Activated naive CD8-positive, alpha-beta T cell treated with anti-CD3 and anti-CD28 coated beads, Interleukin-2, amount 50 U/mL, for 16 hours (primary cell): ENCODE measurements around the gene CDON.
"Not testable (repeated sequence)": the region's sequence is repeated elsewhere in the genome, so short reads cannot be mapped to it uniquely, and the experiment has no call there.

Experiments used
- DNase-seq: peaks from one replicate; pipeline ENCODE4 v3.0.0-alpha.2; 2020; ENCODE audit warnings: low read depth, low spot score

Gene CDON

DNA sequence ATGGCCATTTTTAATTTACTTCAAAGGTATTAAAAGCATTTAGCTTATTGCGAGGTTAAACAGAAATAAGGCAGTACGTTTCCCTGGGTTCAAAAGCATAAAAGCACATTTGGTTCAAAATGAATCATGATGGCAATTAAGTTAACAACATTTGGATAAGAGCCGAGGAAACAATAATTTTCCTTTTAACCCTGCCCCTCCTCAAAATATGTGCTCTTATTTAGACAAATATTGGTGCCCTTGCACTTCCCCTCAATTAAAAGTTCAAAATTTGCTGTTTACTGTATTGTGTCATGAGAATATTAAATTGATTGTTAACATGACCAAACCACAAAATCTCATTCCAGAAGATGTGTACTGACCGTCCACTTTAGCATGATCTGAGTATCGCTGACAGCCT lies 68.2 kb downstream of the CDON start:
- no peak for DNase-seq

DNA sequence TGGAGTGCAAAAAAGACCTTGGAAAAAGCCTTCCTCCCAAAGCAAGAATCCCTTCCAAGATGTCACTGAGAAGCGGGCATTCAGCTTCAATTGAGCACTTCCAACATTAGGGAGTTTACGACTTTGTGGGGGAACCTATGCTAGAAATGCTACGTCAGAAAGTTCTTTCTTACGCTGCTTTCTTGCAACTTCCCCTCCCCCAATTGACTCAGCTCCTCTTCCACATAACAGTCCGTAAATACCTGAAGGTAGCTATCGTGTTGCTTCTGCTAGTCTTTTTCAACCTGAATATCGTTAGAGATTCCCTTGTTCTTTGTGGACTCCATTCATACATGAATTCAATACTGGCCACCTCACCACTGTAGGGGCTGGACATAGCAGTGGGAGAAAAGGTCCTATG lies 69.8 kb downstream of the CDON start:
- no peak for DNase-seq

DNA sequence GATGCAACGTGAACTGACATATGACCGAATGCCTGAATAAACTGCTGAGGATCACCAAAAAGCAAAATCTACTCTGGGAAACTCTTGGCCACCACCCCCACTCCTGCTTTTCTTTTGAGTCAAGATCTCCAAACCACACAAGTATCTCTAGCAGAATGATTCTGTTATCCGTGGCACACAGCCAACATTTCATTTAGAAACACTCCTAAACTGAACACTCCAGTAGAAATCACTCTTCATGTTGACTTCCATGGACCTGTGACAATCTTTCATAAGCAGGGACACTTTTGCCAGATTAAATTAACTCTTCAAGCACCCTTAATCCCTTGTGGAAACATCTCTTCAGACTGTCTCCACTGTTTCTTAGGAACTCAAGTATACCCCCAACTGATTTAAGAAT lies 72.4 kb downstream of the CDON start:
- DNase-seq, result no peak

DNA sequence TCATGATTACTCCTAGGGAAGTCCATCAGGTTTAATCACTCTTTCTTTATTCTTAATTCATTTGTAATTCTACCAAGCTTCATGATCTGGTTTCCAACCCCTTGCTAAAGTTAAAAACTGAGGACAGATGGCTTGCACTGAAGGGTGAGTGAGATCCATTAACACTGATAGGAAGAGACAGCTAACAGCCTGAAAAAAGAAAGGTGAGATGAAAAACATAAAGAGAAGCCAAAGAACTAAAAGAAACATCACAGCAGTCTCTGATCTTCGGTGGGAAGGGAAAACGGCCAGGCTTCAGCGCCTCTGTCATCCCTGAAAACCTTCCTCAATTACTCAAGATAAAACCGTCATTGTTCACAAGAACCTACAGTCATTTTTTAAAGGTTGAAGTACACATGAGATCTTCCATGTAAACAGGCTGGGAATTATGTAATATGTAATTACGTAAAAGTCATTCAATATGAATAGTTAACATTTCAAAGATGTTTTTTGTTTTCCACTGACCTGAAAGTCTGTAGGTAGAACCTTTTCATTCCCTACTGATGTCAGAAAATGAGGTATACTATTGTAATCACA lies 75.5 kb downstream of the CDON start:
- no peak for DNase-seq

DNA sequence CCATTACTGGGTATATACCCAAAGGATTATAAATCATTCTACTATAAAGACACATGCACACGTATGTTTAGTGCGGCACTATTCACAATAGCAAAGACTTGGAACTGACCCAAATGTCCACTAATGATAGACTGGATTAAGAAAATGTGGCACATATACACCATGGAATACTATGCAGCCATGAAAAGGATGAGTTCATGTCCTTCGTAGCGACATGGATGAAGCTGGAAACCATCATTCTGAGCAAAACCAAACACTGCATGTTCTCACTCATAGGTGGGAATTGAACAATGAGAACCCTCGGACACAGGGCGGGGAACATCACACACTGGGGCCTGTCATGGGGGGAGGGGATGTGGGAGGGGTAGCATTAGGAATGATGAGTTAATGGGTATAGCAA lies 76.7 kb downstream of the CDON start:
- not testable (repeated sequence) for DNase-seq

DNA sequence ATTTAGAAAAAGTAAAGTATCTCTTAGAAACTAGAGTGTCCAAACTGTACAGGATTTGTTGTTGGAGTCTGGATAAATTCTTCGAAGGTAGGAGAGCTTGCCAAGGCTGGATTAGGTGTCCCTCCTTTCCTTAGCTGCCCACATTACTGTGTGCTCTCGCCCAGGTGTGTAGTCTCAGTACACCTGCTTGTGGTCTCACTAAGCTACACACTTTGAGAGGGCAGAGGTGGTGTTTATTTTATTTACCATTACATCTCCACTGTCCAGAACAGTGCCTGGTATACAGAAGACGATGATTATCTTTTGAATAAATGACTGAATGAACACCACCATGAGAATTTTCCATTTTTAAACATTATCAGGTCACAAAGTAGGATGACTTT lies 80.3 kb downstream of the CDON start:
- DNase-seq, result no peak

DNA sequence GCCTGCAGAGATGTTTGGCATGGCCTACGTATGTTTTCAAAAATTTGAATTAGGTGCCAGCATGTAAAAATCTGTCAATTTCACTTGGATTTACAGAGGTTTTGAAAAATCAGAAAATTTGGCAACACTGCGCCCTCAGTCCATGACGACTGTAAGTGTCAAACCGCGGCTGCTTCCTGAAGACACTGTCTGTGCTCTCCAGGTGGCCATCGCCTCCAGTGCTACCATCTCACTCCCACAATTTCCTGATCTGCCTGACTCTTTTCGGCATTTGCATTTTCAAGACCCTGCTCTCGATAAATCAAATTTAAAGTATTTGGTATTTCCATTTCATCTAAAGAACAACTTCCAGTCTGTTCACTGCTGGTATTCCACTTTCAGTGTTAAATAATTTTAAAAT lies 82.2 kb downstream of the CDON start:
- DNase-seq, result no peak

DNA sequence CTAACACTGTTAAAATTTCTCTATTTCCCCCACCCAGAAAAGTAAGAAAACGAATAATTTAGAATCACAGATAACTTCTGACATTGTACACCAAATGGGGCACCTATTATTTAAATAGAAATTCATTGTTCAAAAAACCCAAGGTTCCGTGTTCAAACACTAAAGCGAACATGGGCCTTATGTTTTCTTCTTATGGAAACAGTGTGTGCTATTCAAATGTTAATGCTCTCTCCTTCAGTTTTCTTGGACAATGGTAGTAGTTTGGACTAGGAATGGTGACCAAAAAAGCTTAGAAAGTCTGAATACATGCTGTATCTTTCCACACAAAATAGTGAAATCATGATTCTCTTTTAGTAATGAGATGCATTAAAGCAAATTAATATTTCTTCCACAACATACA lies 83.2 kb downstream of the CDON start:
- DNase-seq, result no peak

DNA sequence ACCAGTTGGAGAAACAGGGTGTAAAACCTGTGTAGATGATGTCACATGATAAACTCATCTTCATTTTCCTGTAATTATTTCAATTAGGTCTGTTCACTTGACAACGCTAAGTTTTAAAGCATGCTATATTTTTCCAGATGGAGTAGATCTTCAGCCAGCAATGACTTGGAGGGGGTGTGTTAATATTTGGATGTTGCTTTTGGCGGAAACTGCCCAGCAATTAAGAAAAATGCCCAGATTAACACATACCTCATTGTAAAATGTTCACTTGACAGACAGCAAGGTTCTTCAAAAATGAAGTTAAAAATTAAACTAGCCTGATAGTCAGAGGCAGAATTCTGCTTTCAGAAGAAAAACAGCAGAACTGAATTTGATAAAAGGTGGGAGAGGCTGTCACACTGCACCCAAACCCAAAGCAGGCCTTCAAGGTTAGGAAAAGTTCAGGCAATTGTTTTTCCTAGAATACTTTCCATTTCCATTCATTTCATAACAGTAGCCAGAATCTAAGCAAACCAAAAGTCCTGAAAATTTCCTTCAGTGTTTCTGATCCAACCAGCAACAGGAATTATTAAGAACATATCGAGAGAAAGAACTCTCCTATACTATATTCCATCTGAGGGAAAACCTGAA lies 83.8 kb downstream of the CDON start:
- DNase-seq, result no peak

DNA sequence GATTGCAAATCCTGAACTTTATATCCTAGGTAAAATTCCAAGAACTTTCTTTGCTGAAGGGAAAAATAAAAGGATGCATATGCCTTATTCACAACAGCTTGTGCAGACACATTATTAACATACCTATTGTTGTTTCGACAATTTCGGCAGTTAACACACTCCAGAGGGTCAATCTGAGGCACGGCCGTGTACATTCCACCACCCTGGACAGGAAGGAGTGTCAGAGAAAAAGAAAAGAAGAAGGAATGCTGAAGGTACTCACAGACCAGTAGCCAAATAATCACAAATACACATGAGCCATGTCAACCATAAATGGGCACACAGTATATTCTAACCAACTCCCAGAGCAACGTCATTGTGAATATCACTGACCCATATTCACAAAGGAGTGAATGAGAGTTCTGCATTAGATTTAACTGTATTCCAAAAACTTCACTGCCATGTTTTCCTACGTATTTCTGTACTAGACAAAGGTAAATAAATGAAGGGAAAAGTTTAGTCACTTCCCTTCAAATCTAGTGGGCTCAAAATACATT lies 84.4 kb downstream of the CDON start:
- no peak for DNase-seq

DNA sequence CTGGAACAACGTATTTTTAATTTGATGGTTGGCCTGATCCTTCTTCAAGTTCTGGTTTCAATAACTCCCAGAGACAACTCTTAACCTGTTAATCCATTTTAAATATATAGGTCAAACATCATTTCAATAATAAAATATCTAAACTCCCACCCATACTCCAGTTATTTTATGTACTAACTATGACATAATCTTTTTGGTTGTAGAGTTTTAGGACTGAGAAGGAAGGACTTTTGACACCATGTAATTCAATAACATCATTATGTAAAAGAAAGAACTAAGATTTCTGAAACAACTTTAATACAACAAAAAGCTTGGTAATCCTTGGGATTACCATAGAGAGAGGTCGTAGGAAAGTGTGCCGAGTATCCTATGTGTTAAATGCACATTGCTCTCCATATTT lies 85.3 kb downstream of the CDON start:
- DNase-seq, result no peak

DNA sequence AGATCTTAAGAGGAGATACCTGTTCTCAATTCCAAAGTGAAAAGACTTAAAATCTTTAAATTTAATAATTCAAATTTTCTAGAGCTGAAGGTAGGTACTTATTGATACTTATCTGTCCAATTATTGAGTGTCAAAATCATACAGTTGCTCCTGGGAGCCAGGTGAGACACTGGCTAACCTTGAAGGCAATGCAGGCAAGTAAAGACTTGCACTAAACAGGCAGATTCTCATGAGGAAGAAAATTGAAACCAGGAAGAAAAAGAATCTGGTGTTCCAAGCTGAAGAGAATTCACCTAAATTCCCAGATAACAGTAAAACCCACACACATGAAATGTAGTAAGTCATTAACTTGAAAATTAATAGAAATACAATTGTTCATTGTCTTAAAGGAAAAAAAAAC lies 86.5 kb downstream of the CDON start:
- DNase-seq, result no peak

DNA sequence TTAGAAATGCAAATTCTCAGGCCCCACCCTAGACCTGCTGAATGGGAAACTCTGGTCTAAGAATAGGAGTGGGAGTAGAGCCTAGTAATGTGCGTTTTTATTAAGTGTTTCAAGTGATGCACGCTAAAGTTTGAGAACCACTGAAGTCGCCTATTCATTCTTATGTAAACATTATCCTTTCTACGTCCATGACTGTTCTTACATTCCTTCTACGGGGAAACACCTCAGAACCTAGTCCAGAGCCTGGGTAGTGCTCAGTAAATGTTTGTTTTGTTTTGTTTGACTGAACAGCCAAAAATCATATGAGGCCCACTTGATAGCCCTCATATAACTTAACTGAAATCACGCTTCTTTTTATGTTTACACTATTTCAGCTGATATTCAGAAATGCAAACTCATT lies 87.0 kb downstream of the CDON start:
- no peak for DNase-seq

DNA sequence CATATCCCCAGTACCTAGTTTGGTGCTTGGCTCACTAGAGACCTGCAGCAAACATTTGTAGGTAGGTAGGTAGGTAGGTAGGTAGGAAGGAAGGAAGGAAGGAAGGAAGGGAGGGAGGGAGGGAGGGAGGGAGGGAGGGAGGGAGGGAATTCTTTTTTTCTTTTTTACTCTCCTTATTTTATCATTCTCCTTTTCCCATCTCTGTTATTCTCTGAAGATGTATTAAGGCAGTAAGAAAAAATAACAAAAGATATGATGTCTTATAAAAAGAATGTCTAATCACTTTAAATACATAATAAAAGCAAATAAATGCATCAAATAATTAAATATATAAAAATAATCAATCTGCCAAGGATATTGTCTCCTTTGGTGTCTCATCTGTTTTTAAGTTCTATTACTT lies 88.4 kb downstream of the CDON start:
- no peak for DNase-seq

DNA sequence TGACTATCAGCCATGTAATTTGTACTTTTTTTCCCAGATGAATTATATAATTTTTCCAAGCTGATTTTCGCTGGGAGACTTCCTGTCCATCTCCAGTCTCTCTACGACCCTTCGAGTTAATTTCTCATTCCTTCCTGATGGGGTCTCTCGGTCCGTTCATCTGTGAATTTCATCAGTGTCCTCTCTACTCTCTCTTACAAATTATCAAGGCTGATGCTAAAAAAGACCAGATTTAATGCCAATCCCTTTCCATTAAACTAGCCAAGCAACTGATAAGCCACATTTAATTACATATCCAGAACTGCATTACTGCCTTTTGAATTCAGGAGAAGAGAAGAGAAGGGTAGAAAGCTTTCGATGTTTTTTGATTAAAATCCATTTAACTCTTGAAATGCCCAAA lies 91.0 kb downstream of the CDON start:
- no peak for DNase-seq

DNA sequence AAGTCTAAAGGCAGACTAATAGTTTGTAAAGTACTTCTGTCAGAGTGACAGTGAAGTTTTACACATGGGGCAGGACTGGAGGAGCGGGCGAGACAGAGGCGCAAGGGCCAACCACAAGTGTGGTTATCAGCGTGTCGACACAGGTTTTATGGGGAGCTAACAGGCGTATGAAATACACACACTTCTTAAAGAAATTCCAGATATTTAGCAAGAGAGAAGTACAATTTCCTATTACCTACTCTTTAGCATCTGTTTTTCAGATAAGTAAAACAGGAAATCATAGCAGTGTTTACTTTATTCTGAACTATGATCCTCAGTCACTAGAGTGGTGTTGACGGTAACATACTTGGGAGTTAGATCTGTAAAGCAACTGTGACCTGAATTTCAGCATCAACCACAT lies 94.3 kb downstream of the CDON start:
- no peak for DNase-seq

DNA sequence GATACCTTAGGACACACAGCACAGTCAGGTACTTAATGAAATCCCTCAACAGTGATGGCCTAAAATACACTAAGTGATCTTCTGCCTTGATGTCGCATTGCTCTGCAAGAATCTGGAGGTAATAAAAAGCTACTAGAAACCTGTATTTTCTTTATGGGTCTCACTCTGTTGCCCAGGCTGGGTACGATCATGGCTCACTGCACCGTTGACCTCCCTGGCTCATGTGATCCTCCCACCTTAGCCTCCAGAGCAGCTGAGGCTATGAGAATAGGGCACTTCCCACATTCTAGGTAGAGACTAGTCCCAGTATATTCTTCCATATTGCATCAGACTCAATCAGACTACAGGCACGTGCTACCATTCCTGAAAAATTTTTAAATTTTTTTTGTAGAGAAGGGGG lies 95.2 kb downstream of the CDON start:
- no peak for DNase-seq

DNA sequence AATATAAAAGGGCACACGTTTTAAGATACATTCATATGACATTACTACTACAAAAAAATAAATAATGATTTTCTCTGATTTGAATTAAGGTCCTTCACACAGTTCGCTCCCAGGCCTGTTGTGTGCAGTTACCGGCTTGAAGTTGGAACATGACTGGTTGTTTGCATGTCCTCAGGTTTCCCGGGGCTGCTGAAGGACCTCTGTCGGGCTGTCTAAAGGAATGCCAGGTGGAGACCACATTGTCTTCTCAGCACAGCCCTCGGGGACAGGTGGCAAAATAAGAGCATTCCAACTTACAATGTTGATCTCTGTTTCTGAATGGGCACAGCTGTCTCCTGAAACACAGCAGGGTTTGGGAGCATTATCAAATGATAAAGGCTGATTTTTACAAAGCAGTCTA lies 101.9 kb downstream of the CDON start:
- DNase-seq, result no peak

DNA sequence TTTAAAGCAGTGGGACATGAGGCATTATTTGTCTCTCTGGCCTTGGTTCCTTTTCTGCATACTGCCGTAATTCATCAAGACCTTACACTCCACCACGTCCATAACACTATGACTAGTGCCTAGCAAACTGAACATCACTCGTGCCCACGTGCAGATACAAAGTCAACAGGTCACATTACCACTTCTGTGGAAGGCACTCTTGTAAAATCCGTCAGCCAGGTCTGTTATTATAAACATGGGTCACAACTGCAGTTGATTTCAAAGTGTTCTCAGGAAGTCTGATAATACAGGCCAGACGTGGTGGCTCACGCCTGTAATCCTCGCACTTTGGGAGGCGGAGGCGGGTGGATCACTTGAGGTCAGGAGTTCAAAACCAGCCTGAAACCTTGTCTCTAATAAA lies 102.7 kb downstream of the CDON start:
- DNase-seq, result no peak

DNA sequence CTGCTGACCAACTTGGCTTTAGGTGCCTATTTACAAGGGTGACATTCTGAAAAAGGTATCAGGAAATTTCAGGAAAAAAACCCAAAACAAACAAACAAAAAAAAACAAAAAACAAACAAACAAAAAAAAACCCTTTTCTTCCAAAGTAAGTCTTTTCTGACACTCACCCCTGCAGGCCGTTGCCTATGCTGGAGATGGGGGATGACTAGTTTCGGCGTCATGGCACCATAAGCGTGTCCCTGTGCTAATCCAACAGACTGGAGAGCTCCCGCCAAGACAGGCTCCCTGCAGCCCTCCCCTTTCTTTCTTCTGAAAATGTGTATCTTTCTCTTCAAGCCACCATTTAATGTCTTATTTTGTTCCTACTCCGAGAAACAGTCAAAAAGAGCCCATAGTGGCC lies 103.2 kb downstream of the CDON start:
- no peak for DNase-seq

DNA sequence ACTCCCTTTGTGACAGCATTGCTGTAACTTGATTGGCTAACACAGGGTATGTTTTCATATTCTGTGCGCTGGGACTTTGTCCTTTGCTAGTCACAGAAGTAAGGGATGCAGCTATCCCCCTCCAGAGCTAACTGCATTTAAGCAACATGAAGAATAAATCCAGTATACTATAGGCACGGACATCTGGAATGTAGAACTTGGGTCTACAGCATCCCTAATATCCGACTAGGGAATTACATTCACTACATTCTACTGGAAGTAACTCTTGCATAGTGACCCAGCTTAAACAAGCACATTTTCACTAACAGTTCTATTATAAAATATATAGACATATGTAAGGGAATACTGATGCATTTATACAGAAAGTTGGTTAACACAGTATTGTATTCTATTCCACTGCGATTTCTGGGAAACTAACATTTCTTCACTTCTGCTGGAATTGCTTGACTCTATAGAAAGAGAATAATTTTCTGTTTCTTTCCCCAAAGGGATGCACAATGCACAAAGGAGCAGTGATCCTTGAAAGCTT lies 103.7 kb downstream of the CDON start:
- no peak for DNase-seq

DNA sequence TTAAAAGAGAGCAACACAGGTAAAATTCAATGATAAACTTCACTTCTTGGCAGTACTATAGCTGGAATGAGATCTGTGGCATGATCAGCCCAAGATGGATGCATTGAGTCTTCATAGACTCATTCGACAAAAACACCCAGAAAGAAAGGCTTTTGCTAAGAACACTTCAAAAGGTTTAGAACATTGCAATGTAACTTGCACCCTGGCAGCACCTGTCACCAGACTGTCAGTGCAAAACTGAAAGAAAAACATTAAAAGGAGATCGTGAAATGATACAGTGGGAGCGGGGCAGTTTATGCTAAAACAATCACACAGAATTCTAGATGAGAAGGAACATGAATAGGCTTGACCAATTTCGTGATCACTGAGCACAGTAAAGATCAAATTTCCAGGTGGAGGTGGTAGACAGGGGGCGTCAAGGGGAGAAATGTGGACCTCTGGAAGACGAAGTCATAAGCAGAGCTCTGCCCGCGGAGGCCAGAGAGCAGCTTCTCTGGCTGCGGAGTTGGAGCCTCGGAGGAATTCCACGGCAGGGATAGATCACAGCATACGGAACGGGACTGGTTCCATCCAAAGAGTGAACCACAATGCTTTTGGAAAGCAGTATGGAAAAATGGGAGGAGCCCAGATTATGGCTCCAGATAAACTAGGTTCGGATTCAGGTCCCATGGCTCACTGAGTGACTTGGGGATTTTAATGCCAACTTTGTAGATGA lies 104.9 kb downstream of the CDON start:
- no peak for DNase-seq
